HT1080 (cell line): ENCODE data around the gene NRG3. TPM values are rescaled to one million over a fixed set of nuclear protein-coding genes. Genes with fewer than 3 reads are reported as not detected.
A peak's percentile ranks its signal among the peaks of the same experiment; 100 is the strongest.

ENCODE experiments used
- DNase-seq: peaks from one replicate; pipeline ENCODE4 v3.0.0-alpha.2; 2015; ENCODE audit warnings: low read depth
- total RNA-seq: library from RNA; depleted of rRNA; stranded (reverse); fragments of >200 nt; shearing (Covaris generic); gene quantifications from 2 replicates; pipeline ENCODE4 v1.2.3, GENCODE V29; 2014

Gene NRG3
- total RNA-seq, 1 experiment from 2014 or later, result not detected

DNA sequence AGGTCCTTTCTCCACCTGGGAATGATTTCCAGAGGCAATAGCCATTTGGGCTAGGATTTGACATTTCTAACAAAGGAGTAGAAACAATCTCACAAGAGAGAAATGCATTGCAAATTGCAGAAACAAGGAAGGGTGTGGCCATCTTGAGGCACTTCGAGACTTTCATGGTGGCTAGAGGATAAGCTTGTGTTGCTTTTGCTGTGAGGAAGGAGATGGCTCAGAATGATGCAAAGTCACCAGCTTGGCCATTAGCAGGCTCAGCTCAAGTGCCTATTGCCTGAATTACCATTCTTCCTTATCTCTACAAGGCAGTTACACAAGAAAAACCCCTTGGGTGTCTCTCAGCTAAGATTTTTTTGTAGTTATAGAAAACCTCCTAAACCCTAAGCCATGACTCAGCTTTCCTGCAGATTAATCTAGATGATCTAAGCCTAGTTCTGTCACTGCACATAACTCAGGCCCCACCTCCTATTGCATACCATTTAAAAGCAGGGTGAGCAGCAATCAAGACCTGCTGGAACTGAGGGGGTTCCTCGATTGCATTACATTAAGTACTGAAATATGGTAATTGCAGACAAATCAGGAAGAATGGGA, 683.1 kb downstream of the NRG3 start:
- peak; percentile 60 for DNase-seq

GRCh38 chr10:82564353-82565196, 689.6 kb downstream of the NRG3 start:
- DNase-seq, result peak; percentile 79

DNA sequence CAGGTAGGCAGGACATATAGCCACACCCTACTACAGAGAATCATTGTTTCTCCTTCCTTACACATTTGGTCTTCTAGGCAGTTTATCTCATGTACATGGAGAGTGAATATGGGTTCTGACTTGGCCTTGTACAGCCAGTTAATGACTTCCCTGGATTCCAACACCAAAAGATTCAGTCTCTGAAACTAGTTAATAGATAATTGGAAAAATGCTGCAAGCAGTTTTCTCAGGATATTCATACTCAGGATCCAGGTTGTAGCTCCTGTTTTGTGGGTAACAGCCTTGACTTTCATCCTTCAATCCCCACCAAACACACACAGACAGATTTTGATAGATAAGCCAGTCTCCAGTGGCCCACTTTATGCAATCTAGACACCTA, 690.2 kb downstream of the NRG3 start:
- no peak for DNase-seq

- DNase-seq, result no peak
Measured at GRCh38 chr10:82572744-82573143, 697.8 kb downstream of the NRG3 start.

- DNase-seq, result no peak
Measured at GRCh38 chr10:82574081-82574480, 699.1 kb downstream of the NRG3 start.

DNA sequence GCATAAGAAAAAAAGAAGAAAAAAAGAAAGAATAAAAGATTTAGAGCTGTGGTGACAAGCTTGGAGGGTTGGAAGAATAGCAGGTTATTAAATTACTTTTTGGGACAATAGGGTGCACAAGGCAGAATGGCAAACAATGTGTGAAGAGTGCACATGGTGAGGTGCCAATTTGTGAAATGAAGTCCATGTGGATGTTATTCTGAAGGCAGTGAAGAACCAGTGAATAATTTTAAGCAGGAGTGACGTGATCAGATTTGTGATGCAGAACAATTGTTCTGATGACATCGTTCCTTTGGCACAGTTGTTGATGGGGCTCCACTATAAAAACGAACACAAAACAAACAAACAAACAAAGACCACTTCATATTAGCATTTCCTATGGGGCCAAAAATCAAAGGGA, 700.3 kb downstream of the NRG3 start:
- DNase-seq, result no peak

- no peak for DNase-seq
Measured at GRCh38 chr10:82576093-82576492, 701.1 kb downstream of the NRG3 start.

DNA sequence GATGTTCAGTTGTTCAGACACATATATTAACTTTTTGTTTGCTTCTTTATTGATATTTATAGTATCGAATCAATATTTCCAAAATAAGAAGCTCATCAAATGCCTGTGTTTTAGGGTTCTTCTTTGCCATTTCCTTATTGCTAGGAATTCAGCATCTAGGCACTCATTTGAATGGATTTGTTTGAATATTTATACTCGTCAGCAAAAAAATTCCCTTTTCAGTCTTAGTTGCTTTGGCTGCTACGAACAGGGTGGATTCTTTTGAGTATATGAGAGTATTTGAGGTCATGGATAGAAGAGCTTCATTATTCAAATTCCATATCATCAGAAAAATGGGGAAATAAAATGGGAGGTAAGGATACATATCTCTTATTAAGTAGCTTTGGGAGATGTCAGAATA, 706.9 kb downstream of the NRG3 start:
- DNase-seq, result no peak

GRCh38 chr10:82591421-82591820, 716.4 kb downstream of the NRG3 start:
- DNase-seq, result no peak

DNA sequence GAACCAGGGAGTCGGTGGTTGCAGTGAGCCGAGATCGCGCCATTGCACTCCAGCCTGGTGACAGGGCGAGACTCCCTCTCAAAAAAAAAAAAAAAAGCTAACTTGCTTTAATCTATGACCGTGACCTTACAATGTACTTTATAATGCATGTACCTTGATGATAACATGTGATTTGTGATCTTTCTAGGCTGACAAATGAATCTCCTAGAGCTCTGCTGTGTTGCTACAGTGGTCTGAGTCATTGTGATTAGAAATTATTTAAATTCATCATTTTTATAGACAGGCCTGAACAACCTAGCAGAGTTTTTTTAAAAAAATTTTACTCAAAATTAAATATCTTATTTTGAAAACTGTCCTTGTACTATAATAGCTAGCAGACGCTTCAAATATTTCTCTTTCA, 722.8 kb downstream of the NRG3 start:
- DNase-seq, result no peak

DNA sequence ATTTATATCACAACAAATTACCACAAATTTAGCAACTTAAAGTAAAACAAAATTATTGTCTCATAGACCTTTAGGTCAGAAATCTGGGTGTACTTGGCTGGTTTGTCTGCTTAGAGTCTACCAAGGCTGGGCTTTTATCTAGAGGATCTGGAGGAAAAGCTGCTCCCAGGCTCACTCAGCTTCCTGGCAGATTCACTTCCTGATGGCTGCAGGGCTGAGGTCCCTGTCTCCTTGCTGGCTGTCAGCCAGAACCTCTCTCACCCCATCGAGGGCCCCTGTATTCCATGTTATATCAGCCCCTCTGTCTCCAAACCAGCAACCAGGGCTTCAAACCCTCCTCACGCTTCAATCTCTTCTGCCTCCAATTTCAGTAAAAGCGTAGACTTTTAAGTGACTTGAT, 734.9 kb downstream of the NRG3 start:
- DNase-seq, result no peak

DNA sequence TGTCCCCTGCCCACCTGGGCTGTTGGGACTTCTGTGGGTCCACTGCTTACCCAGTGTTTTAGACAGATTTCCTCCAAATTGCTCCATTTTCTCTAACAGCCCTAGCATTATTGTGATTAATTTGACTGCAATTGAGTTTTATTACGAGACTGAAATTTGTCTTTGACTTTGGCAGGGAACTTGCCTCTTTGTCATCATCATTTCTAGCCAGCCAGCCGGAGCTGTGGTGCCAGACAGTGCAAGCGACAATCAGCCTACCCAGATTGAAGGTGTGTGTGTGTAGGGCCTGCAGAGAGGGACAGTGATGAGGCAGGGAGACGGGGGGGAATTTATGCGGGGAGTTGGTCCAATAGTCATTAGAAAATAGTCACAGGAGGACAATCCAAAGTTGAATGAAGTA, 743.0 kb downstream of the NRG3 start:
- no peak for DNase-seq

GRCh38 chr10:82621680-82622079, 746.7 kb downstream of the NRG3 start:
- DNase-seq, result no peak

DNA sequence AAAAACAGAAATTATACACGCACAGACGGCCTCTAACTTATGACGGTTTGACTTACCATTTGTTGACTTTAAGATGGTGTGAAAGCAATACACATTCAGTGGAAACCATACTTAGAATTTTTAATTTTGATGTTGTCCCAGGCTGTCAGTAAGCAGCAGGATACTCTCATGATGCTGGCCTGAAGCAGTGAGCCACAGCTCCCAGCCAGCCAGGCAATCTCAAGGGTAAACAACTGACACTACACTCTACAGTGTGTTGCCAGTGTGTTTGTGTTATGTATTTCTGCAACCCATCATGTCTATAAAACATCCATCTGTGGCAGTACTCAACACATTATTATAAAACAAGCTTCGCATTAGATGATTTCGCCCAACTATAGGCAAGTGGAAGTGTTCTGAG, 747.5 kb downstream of the NRG3 start:
- no peak for DNase-seq

DNA sequence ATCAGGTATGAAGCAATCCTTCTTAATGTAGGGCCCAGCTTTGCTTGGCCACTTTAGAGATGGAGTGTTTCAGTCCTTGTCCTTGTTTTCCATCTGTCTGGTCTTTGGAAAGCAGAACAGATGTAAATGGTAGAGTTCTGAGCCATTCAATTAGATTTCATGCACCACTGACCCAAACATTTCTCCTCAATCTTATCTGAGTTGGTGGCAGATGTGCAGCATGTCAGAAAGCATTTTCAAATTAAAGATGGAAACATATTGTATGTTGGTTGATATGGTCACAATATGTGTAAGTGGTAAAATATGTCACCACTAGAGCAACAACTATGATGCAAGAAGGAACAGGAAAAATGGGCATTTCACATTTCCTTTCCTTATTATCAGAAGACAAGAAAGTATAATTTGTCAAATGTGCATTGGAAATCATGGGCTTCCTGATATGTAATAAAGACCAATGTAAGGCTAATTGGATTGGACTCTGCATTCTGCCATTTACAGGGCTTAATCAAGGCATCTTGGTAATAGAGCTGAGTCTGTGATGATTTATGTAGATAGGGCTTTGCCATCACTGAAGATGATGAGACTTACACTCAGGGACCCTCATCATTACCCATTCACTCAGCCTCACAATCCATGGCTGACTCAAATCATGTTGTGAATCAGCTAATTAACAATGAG, 750.7 kb downstream of the NRG3 start:
- DNase-seq, result no peak

DNA sequence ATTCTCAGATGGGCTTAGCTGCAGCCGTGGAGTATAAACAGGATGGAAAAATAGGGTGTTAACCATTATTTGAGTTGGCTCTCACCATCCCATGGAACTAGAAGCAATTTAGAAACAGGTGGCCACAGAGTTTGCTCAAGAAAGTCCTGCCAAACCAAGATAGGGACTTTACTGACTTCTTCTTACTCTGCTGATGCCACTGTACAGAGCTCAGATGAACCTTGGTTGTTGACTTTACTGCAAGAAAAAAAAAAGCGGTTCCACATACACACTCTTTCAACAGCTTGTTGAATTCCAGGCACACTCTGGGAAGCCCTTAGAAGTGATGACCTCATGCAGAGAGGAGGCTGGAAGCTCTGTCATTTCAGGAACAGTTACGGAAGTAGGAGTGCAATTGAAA, 753.4 kb downstream of the NRG3 start:
- no peak for DNase-seq

- no peak for DNase-seq
Measured at GRCh38 chr10:82643076-82643475, 768.1 kb downstream of the NRG3 start.

DNA sequence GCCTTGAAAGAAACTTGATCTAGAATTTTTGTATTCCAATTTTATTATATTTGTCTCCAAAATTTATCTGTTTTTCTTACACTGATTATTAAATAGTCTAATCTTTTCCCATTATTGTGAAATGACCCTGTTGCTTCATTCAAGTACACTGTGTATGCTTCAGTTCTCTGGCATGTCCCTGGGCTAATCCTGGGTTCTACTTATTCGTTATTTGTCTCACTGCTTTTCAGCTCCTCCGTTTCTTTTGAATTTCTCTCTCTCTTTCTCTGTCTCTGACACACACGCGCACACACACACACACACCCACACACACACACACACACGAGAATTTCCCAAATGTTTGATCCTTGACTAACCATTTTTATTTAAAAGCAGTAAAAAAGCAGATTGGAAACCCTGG, 768.6 kb downstream of the NRG3 start:
- no peak for DNase-seq

- DNase-seq, result no peak
Measured at GRCh38 chr10:82645221-82645620, 770.2 kb downstream of the NRG3 start.

- DNase-seq, result no peak
Measured at GRCh38 chr10:82653244-82654155, 778.5 kb downstream of the NRG3 start.

- DNase-seq, result peak; percentile 47
Measured at GRCh38 chr10:82660205-82660604, 785.2 kb downstream of the NRG3 start.

DNA sequence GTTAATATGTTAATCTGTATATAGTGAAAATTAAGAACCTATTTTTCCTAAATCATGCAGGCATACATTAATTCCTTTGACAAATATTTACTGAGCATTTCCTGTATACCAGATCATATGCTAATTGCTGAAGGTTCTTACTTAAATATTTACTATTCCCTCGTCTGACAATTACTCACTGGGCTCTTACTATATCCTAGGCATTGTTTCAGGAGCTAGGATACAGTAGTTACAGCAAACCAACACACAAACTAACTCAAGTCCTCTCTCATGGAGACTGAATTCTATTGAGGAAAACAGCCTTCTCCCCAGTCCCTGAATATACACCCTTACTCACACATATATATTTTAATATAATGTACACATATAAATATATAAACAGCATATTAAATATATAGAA, 786.0 kb downstream of the NRG3 start:
- DNase-seq, result no peak
